Vagina (tissue), 2 donors: ENCODE data around the gene DDI1. TPM values are rescaled to one million over a fixed set of nuclear protein-coding genes. Genes with fewer than 3 reads are reported as not detected.

Experiments used
- DNase-seq, 2 donors: peaks; one replicate each; pipeline ENCODE4 v3.0.0-alpha.2; 2017; ENCODE audit errors: extremely low spot score in 2 of 2
- H3K27ac ChIP-seq: fragments of 200-600 bp; sonication (generic); one replicate; pipeline ENCODE4 v1.5.1; 2019
- H3K27me3 ChIP-seq: fragments of 200-600 bp; sonication (generic); one replicate; pipeline ENCODE4 v1.5.1; 2019
- H3K36me3 ChIP-seq, 2 donors: fragments of 200-600 bp; sonication (generic); one replicate each; pipeline ENCODE4 v1.5.1; 2017 to 2019
- H3K4me1 ChIP-seq: fragments of 200-600 bp; sonication (generic); one replicate; pipeline ENCODE4 v1.5.1; 2019
- H3K4me3 ChIP-seq, 2 donors: fragments of 200-600 bp; sonication (generic); 1 replicate in 1 of 2; 2 replicates in 1 of 2; pipeline ENCODE4 v1.5.1; 2016 to 2019
- H3K9me3 ChIP-seq: fragments of 200-600 bp; sonication (generic); one replicate; pipeline ENCODE4 v1.5.1; 2019
- CTCF ChIP-seq, 3 experiments: fragments of 450-650 bp in 2 of 3; fragments of 200-600 bp in 1 of 3; sonication (generic) in 1 of 3; IDR thresholded peaks; one replicate each; pipeline ENCODE4 v1.5.1; 2017 to 2019; ENCODE audit warnings: antibody characterized with exemption in 3 of 3, mild to moderate bottlenecking in 2 of 3, moderate library complexity in 2 of 3
- POLR2A ChIP-seq, 2 donors: fragments of 450-650 bp; IDR thresholded peaks; one replicate each; pipeline ENCODE4 v1.6.1; 2017; ENCODE audit warnings: antibody characterized with exemption in 2 of 2, mild to moderate bottlenecking in 2 of 2, moderate library complexity in 2 of 2
- POLR2AphosphoS5 ChIP-seq, 2 donors: sonication (generic); formaldehyde crosslinking; IDR thresholded peaks; one replicate each; pipeline ENCODE4 v1.9.0; 2017; ENCODE audit warnings: antibody characterized with exemption in 2 of 2, mild to moderate bottlenecking in 2 of 2, low read depth in 1 of 2; ENCODE audit not compliant: insufficient read depth in 1 of 2
- intact Hi-C: fragments of 100-400 bp; cut with DNase I; formaldehyde crosslinking; loops from one replicate; pipeline ENCODE4 v1.15.1; 2023
- total RNA-seq: library from RNA; depleted of rRNA; stranded (reverse); fragments of >200 nt; gene quantifications from one replicate; pipeline ENCODE4 v1.2.3, GENCODE V29; 2016

DDI1 gene
- total RNA-seq, 1 donor from 2014 or later: not detected

GRCh38 chr11:104049116-104049515, 12.7 kb downstream of the DDI1 start:
- Histone ChIP-seq H3K27ac (no peak overlapping the region), H3K36me3 (no peaks in the 10 kb centered on the region), H3K4me1 (peaks cover 6% of the 10 kb centered on the region), H3K27me3 (no peaks in the 10 kb centered on the region), H3K9me3 (no peaks in the 10 kb centered on the region), H3K4me3 (no peak overlapping the region)
- intact Hi-C loops: no loop called here
- TF ChIP-seq POLR2A (IDR thresholded peaks at IDR 0.05) (no peak), CTCF (IDR thresholded peaks at IDR 0.05) (no peak), POLR2AphosphoS5 (IDR thresholded peaks at IDR 0.05; ENCODE audit: insufficient read depth in 1 of 2, low read depth in 1 of 2) (no peak)
- no peak for DNase-seq

GRCh38 chr11:104051778-104052177, 15.3 kb downstream of the DDI1 start:
- TF ChIP-seq CTCF (IDR thresholded peaks at IDR 0.05): no peak
- TF ChIP-seq POLR2A (IDR thresholded peaks at IDR 0.05): no peak
- no peak for TF ChIP-seq POLR2AphosphoS5 (IDR thresholded peaks at IDR 0.05; ENCODE audit: insufficient read depth in 1 of 2, low read depth in 1 of 2)
- H3K9me3 ChIP-seq: no peaks in the 10 kb centered on the region
- peaks cover 14% of the 10 kb centered on the region for H3K4me1 ChIP-seq
- no peak overlapping the region for H3K27ac ChIP-seq
- intact Hi-C loops: no loop called here
- H3K36me3 ChIP-seq: no peaks in the 10 kb centered on the region
- no peaks in the 10 kb centered on the region for H3K27me3 ChIP-seq
- DNase-seq: no peak
- no peak overlapping the region for H3K4me3 ChIP-seq

DNA sequence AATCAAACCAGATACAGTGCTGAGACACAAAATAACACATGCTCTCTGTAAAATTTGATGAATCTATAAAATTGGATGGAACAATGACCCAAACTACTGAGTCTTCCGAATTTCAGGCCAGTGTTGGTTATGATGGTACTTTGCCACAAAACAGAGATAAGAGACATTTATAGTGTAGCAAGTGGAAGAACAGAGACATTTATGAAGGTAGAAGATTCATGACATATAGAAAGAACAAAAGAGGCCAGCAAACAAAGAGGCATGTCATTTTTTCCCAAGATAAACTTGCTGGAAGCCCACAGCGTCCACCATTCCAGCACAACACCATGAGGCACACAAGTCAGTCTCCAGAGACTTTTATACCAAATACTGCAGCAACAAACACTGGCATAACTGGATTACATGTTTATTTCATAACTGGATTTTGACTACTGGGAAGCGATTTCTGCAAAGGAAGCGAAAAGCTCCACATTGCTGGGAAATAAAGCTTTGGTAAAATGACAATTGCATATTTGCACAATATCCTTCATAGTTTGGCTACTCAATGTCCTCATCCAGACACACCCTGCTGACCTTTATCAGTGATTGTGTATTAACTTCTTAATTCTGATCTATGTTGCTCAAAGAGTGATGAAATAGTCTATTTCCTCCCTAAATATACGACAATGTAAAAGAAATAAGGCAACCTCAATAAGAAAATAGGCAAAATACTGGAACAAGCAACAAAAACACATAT, 17.5 kb downstream of the DDI1 start:
- Histone ChIP-seq H3K27ac (no peak overlapping the region), H3K27me3 (no peaks in the 10 kb centered on the region), H3K9me3 (no peaks in the 10 kb centered on the region), H3K4me1 (peaks cover 14% of the 10 kb centered on the region), H3K36me3 (no peaks in the 10 kb centered on the region), H3K4me3 (no peak overlapping the region)
- DNase-seq: no peak
- intact Hi-C loops: no loop called here
- TF ChIP-seq POLR2A (IDR thresholded peaks at IDR 0.05): no peak
- no peak for TF ChIP-seq CTCF (IDR thresholded peaks at IDR 0.05)
- no peak for TF ChIP-seq POLR2AphosphoS5 (IDR thresholded peaks at IDR 0.05; ENCODE audit: insufficient read depth in 1 of 2, low read depth in 1 of 2)

- intact Hi-C loops: no loop called here
- peak overlapping the region; percentile 20 for H3K27ac ChIP-seq
- H3K4me3 ChIP-seq: no peak overlapping the region
- H3K4me1 ChIP-seq: peaks cover 17% of the 10 kb centered on the region
- no peaks in the 10 kb centered on the region for H3K36me3 ChIP-seq
- TF ChIP-seq POLR2A (IDR thresholded peaks at IDR 0.05) (no peak), POLR2AphosphoS5 (IDR thresholded peaks at IDR 0.05; ENCODE audit: insufficient read depth in 1 of 2, low read depth in 1 of 2) (no peak), CTCF (IDR thresholded peaks at IDR 0.05) (no peak)
- H3K27me3 ChIP-seq: no peaks in the 10 kb centered on the region
- no peak for DNase-seq
- H3K9me3 ChIP-seq: no peaks in the 10 kb centered on the region
Measured at GRCh38 chr11:104054911-104055529, 18.6 kb downstream of the DDI1 start.

GRCh38 chr11:104055596-104055995, 19.2 kb downstream of the DDI1 start:
- no peaks in the 10 kb centered on the region for H3K36me3 ChIP-seq
- no peaks in the 10 kb centered on the region for H3K27me3 ChIP-seq
- TF ChIP-seq CTCF (IDR thresholded peaks at IDR 0.05) (no peak), POLR2AphosphoS5 (IDR thresholded peaks at IDR 0.05; ENCODE audit: insufficient read depth in 1 of 2, low read depth in 1 of 2) (no peak), POLR2A (IDR thresholded peaks at IDR 0.05) (no peak)
- no peak for DNase-seq
- H3K9me3 ChIP-seq: no peaks in the 10 kb centered on the region
- no peak overlapping the region for H3K4me3 ChIP-seq
- H3K4me1 ChIP-seq: peaks cover 20% of the 10 kb centered on the region
- H3K27ac ChIP-seq: no peak overlapping the region
- intact Hi-C loops: no loop called here
